HCT116 (cell line): ENCODE results near the gene KRT1. TPM values are rescaled to one million over a fixed set of nuclear protein-coding genes. Genes with fewer than 3 reads are reported as not detected.

Source experiments
- ATAC-seq: fragments of 200-7000 bp; cut with Tn5 transposase; 2 replicates; pipeline ENCODE4 v1.9.1; 2020; ENCODE audit warnings: mild to moderate bottlenecking, moderate library complexity
- BruUV-seq: library from RNA; stranded (reverse); fragments of 400-500 nt; replicated peaks from 2 replicates; lab custom pipeline; 2021; lab: Mats Ljungman, UMichigan
- CTCF ChIA-PET: fragments of 300-600 bp; sonication (Branson Sonifier 250); formaldehyde crosslinking; loops from one replicate; lab custom pipeline; 2021; ENCODE audit warnings: antibody characterized with exemption; lab: Charles Lee
- POLR2A ChIA-PET: fragments of 300-600, 350-600 bp; sonication (Branson Sonifier 250); formaldehyde crosslinking; loops from one replicate; lab custom pipeline; 2021; ENCODE audit warnings: antibody characterized with exemption; lab: Charles Lee
- RAD21 ChIA-PET, 2 experiments: fragments of 300-600 bp; sonication (Branson Sonifier 250); formaldehyde crosslinking; loops; one replicate each; lab custom pipeline; 2023; ENCODE audit warnings: low total read pairs in 2 of 2; ENCODE audit not compliant: uncharacterized antibody in 2 of 2, unreplicated experiment in 2 of 2, low non-redundant PET in 1 of 2; lab: Charles Lee
- DNase-seq: peaks from one replicate; pipeline ENCODE4 v3.0.0-alpha.2; 2010; ENCODE audit warnings: low read depth, low spot score
- H2AFZ ChIP-seq: fragments of 200-600 bp; shearing (Covaris generic), sonication (generic); 2 replicates; pipeline ENCODE4 v1.6.1; 2017; ENCODE audit warnings: low read depth, mixed run types, mixed read lengths, antibody characterized with exemption, low read length; ENCODE audit not compliant: poor library complexity, severe bottlenecking
- H3K27ac ChIP-seq: 2 replicates; pipeline ENCODE4 v1.5.1; 2012; ENCODE audit warnings: low read depth, low read length
- H3K27me3 ChIP-seq: fragments of 200-600 bp; sonication (generic); 2 replicates; pipeline ENCODE4 v1.6.1; 2016; ENCODE audit warnings: mixed run types, low read length, mixed read lengths; ENCODE audit not compliant: insufficient read depth
- H3K36me3 ChIP-seq, 2 experiments: fragments of 200-500 bp in 1 of 2; fragments of 200-600 bp in 1 of 2; sonication (Bioruptor generic) in 1 of 2; sonication (generic) in 1 of 2; 2 replicates each; pipeline versions ENCODE4 v1.5.1 to v1.6.1; 2014 to 2016; ENCODE audit warnings: low read length in 2 of 2, inconsistent platforms in 1 of 2, mixed read lengths in 1 of 2, mixed run types in 1 of 2; ENCODE audit not compliant: insufficient read depth in 2 of 2, control insufficient read depth in 1 of 2
- H3K4me1 ChIP-seq, 2 experiments: fragments of 200-600 bp in 1 of 2; sonication (generic) in 1 of 2; 2 replicates each; pipeline versions ENCODE4 v1.5.1 to v1.6.1; 2012 to 2017; ENCODE audit warnings: low read length in 2 of 2, inconsistent platforms in 1 of 2, mild to moderate bottlenecking in 1 of 2, mixed read lengths in 1 of 2, mixed run types in 1 of 2, moderate library complexity in 1 of 2; ENCODE audit not compliant: insufficient read depth in 2 of 2, control insufficient read depth in 1 of 2
- H3K4me2 ChIP-seq: fragments of 200-600 bp; sonication (generic); 2 replicates; pipeline ENCODE4 v1.6.1; 2017; ENCODE audit warnings: mixed run types, low read length, mixed read lengths
- H3K4me3 ChIP-seq, 2 experiments: fragments of 200-600 bp in 1 of 2; sonication (generic) in 1 of 2; replicated peaks in 1 of 2; 2 replicates each; pipeline ENCODE4 v1.5.1; 2011 to 2016; ENCODE audit warnings: low read length in 2 of 2, control low read depth in 1 of 2, low read depth in 1 of 2, mild to moderate bottlenecking in 1 of 2, mixed read lengths in 1 of 2, mixed run types in 1 of 2
- H3K79me2 ChIP-seq: fragments of 200-600 bp; sonication (generic); 2 replicates; pipeline ENCODE4 v1.6.1; 2017; ENCODE audit warnings: mild to moderate bottlenecking, mixed run types, low read length, moderate library complexity, mixed read lengths; ENCODE audit not compliant: insufficient read depth
- H3K9ac ChIP-seq: fragments of 200-600 bp; sonication (generic); 2 replicates; pipeline ENCODE4 v1.6.1; 2016; ENCODE audit warnings: low read length, mixed read lengths
- H3K9me2 ChIP-seq: fragments of 200-600 bp; sonication (generic), shearing (Covaris generic); 2 replicates; pipeline ENCODE4 v1.6.1; 2017; ENCODE audit warnings: mixed run types, mild to moderate bottlenecking, moderate library complexity; ENCODE audit not compliant: insufficient read depth
- H3K9me3 ChIP-seq, 2 experiments: fragments of 200-500 bp in 1 of 2; fragments of 200-600 bp in 1 of 2; sonication (Bioruptor generic) in 1 of 2; sonication (generic) in 1 of 2; 2 replicates each; pipeline ENCODE4 v1.6.1; 2014 to 2017; ENCODE audit warnings: low read length in 2 of 2, mixed read lengths in 2 of 2, inconsistent platforms in 1 of 2, low read depth in 1 of 2, mild to moderate bottlenecking in 1 of 2, mixed run types in 1 of 2, moderate library complexity in 1 of 2; ENCODE audit not compliant: control insufficient read depth in 1 of 2, insufficient read depth in 1 of 2
- H4K20me1 ChIP-seq: fragments of 200-600 bp; sonication (generic), shearing (Covaris generic); 2 replicates; pipeline ENCODE4 v1.6.1; 2017; ENCODE audit warnings: mixed run types, mild to moderate bottlenecking, moderate library complexity; ENCODE audit not compliant: insufficient read depth
- CBX3 ChIP-seq: IDR thresholded peaks from 2 replicates; pipeline ENCODE4 v1.6.1; 2012; ENCODE audit warnings: low read depth
- ELF1 ChIP-seq: IDR thresholded peaks from 2 replicates; pipeline ENCODE4 v1.6.1; 2012; ENCODE audit warnings: low read depth, borderline replicate concordance
- SRF ChIP-seq: IDR thresholded peaks from 2 replicates; pipeline ENCODE4 v1.6.1; 2012; ENCODE audit warnings: low read depth
- YY1 ChIP-seq: IDR thresholded peaks from 2 replicates; pipeline ENCODE4 v1.6.1; 2011; ENCODE audit warnings: low read length, low read depth, moderate library complexity, mild to moderate bottlenecking; ENCODE audit not compliant: insufficient replicate concordance; ENCODE audit errors: extremely low read depth
- intact Hi-C: fragments of 100-400 bp; cut with micrococcal nuclease; formaldehyde crosslinking; loops from 2 replicates; pipeline ENCODE4 v1.10.0; 2022
- total RNA-seq: library from RNA; stranded (reverse); gene quantifications from one replicate; pipeline ENCODE4 v1.2.1, GENCODE V29; 2021; ENCODE audit not compliant: unreplicated experiment
- TF ChIP-seq, protein P1 (sequence below): IDR thresholded peaks from 2 replicates; pipeline ENCODE4 v1.6.1; 2012; ENCODE audit warnings: low read depth

Gene KRT1
- total RNA-seq, 1 experiment from 2014 or later: 0.20 TPM

- H3K27ac ChIP-seq: no peak overlapping the region
- ChIA-PET POLR2A (no interaction called here), RAD21 (no interaction called here), CTCF (no interaction called here)
- no peak for DNase-seq
- no peak overlapping the region for H3K4me2 ChIP-seq
- H3K4me3 ChIP-seq: no peak overlapping the region
- H3K36me3 ChIP-seq: no peaks in the 10 kb centered on the region
- no peak for ATAC-seq
- no peak overlapping the region for H2AFZ ChIP-seq
- no TSS peak for BruUV-seq
- no peaks in the 10 kb centered on the region for H3K9me3 ChIP-seq
- intact Hi-C loops: no loop called here
- H3K4me1 ChIP-seq: peaks cover 1 to 11% of the 10 kb centered on the region in 2 experiments; a peak in 3 of 4 replicates
- H4K20me1 ChIP-seq: no peaks in the 10 kb centered on the region
- H3K9ac ChIP-seq: no peak overlapping the region
- no peaks in the 10 kb centered on the region for H3K9me2 ChIP-seq
- no peaks in the 10 kb centered on the region for H3K79me2 ChIP-seq
- TF ChIP-seq YY1 (no peak), ELF1 (no peak)
- TF ChIP-seq, protein P1, sequence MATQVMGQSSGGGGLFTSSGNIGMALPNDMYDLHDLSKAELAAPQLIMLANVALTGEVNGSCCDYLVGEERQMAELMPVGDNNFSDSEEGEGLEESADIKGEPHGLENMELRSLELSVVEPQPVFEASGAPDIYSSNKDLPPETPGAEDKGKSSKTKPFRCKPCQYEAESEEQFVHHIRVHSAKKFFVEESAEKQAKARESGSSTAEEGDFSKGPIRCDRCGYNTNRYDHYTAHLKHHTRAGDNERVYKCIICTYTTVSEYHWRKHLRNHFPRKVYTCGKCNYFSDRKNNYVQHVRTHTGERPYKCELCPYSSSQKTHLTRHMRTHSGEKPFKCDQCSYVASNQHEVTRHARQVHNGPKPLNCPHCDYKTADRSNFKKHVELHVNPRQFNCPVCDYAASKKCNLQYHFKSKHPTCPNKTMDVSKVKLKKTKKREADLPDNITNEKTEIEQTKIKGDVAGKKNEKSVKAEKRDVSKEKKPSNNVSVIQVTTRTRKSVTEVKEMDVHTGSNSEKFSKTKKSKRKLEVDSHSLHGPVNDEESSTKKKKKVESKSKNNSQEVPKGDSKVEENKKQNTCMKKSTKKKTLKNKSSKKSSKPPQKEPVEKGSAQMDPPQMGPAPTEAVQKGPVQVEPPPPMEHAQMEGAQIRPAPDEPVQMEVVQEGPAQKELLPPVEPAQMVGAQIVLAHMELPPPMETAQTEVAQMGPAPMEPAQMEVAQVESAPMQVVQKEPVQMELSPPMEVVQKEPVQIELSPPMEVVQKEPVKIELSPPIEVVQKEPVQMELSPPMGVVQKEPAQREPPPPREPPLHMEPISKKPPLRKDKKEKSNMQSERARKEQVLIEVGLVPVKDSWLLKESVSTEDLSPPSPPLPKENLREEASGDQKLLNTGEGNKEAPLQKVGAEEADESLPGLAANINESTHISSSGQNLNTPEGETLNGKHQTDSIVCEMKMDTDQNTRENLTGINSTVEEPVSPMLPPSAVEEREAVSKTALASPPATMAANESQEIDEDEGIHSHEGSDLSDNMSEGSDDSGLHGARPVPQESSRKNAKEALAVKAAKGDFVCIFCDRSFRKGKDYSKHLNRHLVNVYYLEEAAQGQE: no peak
- peaks cover 24% of the 10 kb centered on the region for H3K27me3 ChIP-seq
Measured at GRCh38 chr12:52682938-52683574, 2.8 kb upstream of the KRT1 start.

- BruUV-seq: no TSS peak
- no peak for DNase-seq
- no peak for ATAC-seq
Measured at GRCh38 chr12:52682381-52682660, 2.1 kb upstream of the KRT1 start.

More at GRCh38 chr12:52682381-52682660, 2.1 kb upstream of the KRT1 start:
- ChIA-PET RAD21 (no interaction called here), CTCF (no interaction called here), POLR2A (no interaction called here)
- H3K4me3 ChIP-seq: no peak overlapping the region
- H3K27ac ChIP-seq: no peak overlapping the region
- H4K20me1 ChIP-seq: no peaks in the 10 kb centered on the region
- H3K9me3 ChIP-seq: no peaks in the 10 kb centered on the region
- H2AFZ ChIP-seq: no peak overlapping the region
- H3K4me2 ChIP-seq: no peak overlapping the region
- no peak for TF ChIP-seq ELF1
- no peak for TF ChIP-seq CBX3
- no peak for TF ChIP-seq SRF
- TF ChIP-seq, all 23 proteins: peak for 0
- H3K79me2 ChIP-seq: no peaks in the 10 kb centered on the region
- no peaks in the 10 kb centered on the region for H3K36me3 ChIP-seq
- H3K9me2 ChIP-seq: no peaks in the 10 kb centered on the region
- no peak overlapping the region for H3K9ac ChIP-seq
- peaks cover 0 to 3% of the 10 kb centered on the region in 2 experiments; a peak in 2 of 4 replicates for H3K4me1 ChIP-seq
- H3K27me3 ChIP-seq: peaks cover 24% of the 10 kb centered on the region
- intact Hi-C loops: no loop called here
